ENCODE measurements around the gene GSK3B. TPM values are rescaled to one million over a fixed set of nuclear protein-coding genes. Genes with fewer than 3 reads are reported as not detected.

The GSK3B gene
- total and polyA plus RNA-seq, 8 donors, result 6.2 to 59.1 (median 15.6) TPM

DNA sequence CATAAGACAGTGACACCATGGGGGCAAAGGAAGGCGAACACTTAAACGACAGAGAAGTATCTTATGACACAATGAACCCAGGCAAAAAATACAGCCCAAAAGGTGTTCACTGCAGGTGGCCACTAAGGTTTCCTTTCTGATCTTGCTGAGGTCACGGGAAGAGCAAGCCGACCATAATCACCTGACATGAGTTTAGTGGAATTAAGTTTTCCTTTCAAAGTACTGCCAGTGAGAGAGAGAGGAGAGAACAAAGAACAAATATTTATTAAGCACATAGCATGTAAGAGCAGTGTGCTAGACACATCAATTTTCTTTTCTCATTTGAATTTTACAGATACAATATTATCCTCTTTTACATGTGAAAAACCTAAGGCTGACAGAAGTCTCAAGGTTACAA, 210.1 kb downstream of the GSK3B start:
- TF ChIP-seq POLR2AphosphoS5 (IDR thresholded peaks at IDR 0.05) (no peak), EP300 (IDR thresholded peaks at IDR 0.05) (no peak), POLR2A (IDR thresholded peaks at IDR 0.05) (no peak)
- TF ChIP-seq, protein P1, sequence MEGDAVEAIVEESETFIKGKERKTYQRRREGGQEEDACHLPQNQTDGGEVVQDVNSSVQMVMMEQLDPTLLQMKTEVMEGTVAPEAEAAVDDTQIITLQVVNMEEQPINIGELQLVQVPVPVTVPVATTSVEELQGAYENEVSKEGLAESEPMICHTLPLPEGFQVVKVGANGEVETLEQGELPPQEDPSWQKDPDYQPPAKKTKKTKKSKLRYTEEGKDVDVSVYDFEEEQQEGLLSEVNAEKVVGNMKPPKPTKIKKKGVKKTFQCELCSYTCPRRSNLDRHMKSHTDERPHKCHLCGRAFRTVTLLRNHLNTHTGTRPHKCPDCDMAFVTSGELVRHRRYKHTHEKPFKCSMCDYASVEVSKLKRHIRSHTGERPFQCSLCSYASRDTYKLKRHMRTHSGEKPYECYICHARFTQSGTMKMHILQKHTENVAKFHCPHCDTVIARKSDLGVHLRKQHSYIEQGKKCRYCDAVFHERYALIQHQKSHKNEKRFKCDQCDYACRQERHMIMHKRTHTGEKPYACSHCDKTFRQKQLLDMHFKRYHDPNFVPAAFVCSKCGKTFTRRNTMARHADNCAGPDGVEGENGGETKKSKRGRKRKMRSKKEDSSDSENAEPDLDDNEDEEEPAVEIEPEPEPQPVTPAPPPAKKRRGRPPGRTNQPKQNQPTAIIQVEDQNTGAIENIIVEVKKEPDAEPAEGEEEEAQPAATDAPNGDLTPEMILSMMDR (IDR thresholded peaks at IDR 0.05), result no peak
- WGBS, 5 donors, result 82 to 94% (median 89%) methylated on average over 4 of the region's 4 CpGs
- DNase-seq, result no peak

DNA sequence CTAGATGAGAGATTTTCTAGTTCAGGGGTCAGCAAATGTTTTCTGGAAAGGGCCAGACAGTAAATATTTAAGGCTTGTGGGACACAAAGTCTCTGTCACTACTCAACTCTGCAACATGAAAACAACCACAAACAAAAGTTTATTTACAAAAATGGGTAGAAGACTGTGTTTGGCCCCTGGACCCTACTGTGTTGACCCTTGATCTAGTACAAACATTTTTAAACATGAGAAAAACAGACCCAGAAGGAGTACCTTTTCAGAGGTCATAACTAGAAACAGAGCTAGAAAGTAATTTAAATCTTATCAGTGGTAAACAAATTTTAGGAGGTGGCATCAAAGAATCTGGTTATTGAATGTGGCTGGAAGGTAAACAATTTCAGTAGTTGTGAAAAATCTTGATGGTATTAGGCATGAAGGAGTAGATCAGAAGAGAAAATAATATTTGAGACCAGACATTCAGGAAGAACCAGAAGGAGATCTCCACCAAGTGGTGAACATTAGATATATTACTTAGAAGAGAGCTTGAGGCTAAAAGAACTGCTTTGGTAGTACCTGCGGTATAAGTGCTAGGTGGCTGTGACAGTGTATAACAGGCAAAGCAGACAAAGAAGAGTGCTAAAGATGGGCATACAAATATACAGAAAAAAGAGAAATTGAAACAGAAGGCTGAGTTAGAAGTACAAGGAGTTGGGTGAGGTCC, 210.6 kb downstream of the GSK3B start:
- WGBS, 5 donors, result 92 to 100% (median 94%) methylated on average over 1 of the region's 1 CpG
- Histone ChIP-seq H3K27me3 (no peaks in the 10 kb centered on the region), H3K9me3 (peaks cover 0 to 7% (median under 1%) of the 10 kb centered on the region in 4 donors), H3K4me1 (no peaks in the 10 kb centered on the region), H3K27ac (no peak overlapping the region), H3K4me3 (no peak overlapping the region), H3K36me3 (peaks cover 0 to 30% (median 21%) of the 10 kb centered on the region in 4 donors)
- TF ChIP-seq POLR2A (IDR thresholded peaks at IDR 0.05) (no peak), POLR2AphosphoS5 (IDR thresholded peaks at IDR 0.05) (no peak), EP300 (IDR thresholded peaks at IDR 0.05) (no peak)
- TF ChIP-seq, protein P1 (IDR thresholded peaks at IDR 0.05), result no peak
- intact Hi-C loops (cut with DNase I; ENCODE audit: low total_unique reads), result no loop called here
- no peak for DNase-seq

More for the DNA sequence above, 210.1 kb downstream of the GSK3B start:
- Histone ChIP-seq H3K4me3 (no peak overlapping the region), H3K27ac (no peak overlapping the region), H3K9me3 (peaks cover 0 to 12% (median 2%) of the 10 kb centered on the region in 4 donors), H3K36me3 (peaks cover 0 to 35% (median 22%) of the 10 kb centered on the region in 4 donors), H3K27me3 (no peaks in the 10 kb centered on the region), H3K4me1 (no peaks in the 10 kb centered on the region)
- intact Hi-C loops (cut with DNase I; ENCODE audit: low total_unique reads), result no loop called here

DNA sequence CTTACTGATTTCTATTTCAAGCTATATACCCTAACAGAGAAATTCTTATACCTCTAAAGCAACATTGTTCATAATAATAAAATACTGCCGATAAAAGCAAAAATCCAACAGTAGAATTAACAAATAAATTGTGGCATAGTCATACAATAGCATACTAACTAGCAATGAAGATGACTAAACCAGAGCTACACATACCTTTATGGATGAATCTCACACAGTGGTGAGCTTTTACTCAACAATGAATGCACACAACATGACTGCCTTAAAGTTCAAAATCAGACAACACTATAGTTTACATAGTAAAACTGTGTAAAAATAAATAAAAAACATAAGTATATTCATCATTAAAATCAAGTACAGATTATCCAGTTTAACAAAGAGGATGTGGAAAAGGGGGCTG, 213.3 kb downstream of the GSK3B start:
- Histone ChIP-seq H3K27me3 (no peaks in the 10 kb centered on the region), H3K4me1 (no peaks in the 10 kb centered on the region), H3K27ac (no peak overlapping the region), H3K9me3 (no peaks in the 10 kb centered on the region), H3K4me3 (no peak overlapping the region), H3K36me3 (peaks cover 0 to 27% (median 21%) of the 10 kb centered on the region in 4 donors)
- intact Hi-C loops (cut with DNase I; ENCODE audit: low total_unique reads), result no loop called here
- 95 to 100% (median 97%) methylated on average over 1 of the region's 1 CpG for WGBS, 5 donors
- TF ChIP-seq, protein P1 (IDR thresholded peaks at IDR 0.05), result no peak
- TF ChIP-seq POLR2A (IDR thresholded peaks at IDR 0.05) (no peak), EP300 (IDR thresholded peaks at IDR 0.05) (no peak)
- DNase-seq, result no peak

DNA sequence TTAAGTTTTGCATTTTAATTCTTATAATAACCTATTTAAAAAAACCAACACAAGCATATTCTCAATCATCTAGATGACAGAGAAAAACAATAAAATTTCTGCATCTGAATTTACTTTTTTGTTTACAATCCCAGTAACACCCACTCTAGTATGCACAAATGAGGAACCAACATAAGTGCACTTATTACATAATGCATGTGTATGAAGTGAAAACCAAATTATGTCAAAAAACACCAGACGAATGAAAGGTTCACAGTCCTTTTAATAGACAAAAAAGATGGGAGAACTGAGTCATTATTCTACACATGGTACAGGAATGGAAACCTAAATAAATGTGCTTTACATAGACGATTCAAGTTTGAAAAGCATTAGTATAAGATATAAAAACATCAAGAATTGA, 220.6 kb downstream of the GSK3B start:
- no peaks in the 10 kb centered on the region for H3K9me3 ChIP-seq
- DNase-seq, result no peak
- H3K4me1 ChIP-seq, result no peaks in the 10 kb centered on the region
- H3K27ac ChIP-seq, result no peak overlapping the region
- H3K36me3 ChIP-seq, result peaks cover 0 to 7% (median 0%) of the 10 kb centered on the region in 4 donors
- TF ChIP-seq, protein P1 (IDR thresholded peaks at IDR 0.05), result no peak
- no peak for TF ChIP-seq EP300 (IDR thresholded peaks at IDR 0.05)
- no peak for TF ChIP-seq POLR2A (IDR thresholded peaks at IDR 0.05)
- no peak for TF ChIP-seq POLR2AphosphoS5 (IDR thresholded peaks at IDR 0.05)
- no peaks in the 10 kb centered on the region for H3K27me3 ChIP-seq
- 84 to 94% (median 87%) methylated on average over 2 of the region's 2 CpGs for WGBS, 5 donors
- intact Hi-C loops (cut with DNase I; ENCODE audit: low total_unique reads), result no loop called here
- H3K4me3 ChIP-seq, result no peak overlapping the region

Measured in stomach (tissue), 9 donors.